CD4-positive, alpha-beta T cell treated with Interleukin-21 for 1 hour (primary cell): ENCODE data around the gene MPDU1.
"Not testable (repeated sequence)": the region's sequence is repeated elsewhere in the genome, so short reads cannot be mapped to it uniquely, and the experiment has no call there.

Source experiments
- DNase-seq: peaks from one replicate; pipeline ENCODE4 v3.0.0-alpha.2; 2020

MPDU1 gene

GRCh38 chr17:7582396-7583252 is 1.0 kb upstream of the MPDU1 start:
- no peak for DNase-seq

- no peak for DNase-seq
Observed at GRCh38 chr17:7586673-7587419, 3.2 kb downstream of the MPDU1 start.

DNA sequence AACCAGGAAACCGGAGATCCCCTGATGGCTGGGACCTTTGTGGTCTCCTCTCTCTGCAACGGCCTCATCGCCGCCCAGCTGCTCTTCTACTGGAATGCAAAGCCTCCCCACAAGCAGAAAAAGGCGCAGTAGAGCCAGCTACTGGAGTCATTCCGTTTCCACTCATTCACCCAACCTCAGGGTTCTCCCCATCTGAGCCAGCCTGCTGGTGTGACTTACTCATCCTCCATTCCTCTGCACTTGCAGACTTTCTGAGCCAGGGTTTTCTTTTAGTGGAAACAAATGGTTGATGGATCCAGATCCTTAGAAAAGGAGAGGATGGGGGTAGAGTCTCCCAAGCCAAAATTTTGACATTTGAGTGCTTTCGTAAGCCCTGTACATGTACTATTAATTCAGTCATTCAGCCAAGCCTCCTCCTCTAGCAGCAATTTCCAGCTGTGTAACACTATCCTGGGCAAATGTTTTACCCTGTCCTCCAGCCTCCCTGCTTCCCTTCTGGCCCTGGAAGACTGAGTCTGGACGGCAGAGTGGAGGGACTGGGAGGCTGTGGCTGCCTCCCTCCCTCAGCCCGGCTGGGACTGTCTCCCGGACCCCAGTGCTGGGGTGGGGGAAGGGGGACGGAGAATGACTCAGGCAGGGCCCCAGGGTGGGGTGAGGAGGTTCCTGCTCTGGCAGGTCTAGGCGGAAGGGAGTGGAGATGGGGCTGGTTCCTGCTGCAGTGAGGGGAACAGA is 3.9 kb downstream of the MPDU1 start:
- DNase-seq, result no peak

DNA sequence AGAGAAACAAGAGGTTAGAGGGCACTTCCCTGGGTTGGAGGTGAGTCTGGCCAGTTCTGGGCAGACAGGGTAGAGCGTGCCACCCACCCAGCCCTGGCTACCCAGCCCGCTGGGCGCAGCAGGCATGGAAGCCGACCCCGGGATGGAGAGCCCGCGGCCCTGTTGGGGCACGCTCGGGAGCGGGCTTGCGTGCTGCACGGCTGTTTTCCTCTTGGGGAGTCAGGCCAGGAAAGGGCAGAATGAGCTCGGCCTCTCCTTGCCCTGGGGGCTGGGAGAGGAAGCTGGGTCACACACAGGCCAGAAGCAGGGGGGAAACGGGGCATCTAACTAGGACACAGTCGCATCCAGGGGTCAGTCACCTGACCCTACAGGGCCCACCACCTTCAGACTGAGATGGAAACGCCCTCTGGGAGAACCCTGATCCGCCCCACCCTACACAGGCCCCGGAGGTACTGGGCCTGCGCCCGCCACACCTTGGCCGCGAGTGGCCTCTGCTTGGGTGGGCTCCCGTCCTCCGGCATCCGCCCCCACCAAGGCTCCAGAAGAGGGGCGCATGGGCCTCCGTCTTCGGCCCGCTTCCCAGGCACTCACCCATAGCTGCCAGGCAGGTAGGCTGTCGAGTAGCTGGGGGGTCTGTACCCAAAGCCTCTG is 5.0 kb downstream of the MPDU1 start:
- no peak for DNase-seq

- DNase-seq, result peak; percentile 71
Observed at GRCh38 chr17:7589204-7589868, 5.7 kb downstream of the MPDU1 start.

GRCh38 chr17:7589891-7590691 is 6.4 kb downstream of the MPDU1 start, which contains the start of gene SOX15:
TSS of gene SOX15 (minus strand) at chr17:7590094. CDS start at chr17:7589676, 418 bp downstream.
- no peak for DNase-seq

DNA sequence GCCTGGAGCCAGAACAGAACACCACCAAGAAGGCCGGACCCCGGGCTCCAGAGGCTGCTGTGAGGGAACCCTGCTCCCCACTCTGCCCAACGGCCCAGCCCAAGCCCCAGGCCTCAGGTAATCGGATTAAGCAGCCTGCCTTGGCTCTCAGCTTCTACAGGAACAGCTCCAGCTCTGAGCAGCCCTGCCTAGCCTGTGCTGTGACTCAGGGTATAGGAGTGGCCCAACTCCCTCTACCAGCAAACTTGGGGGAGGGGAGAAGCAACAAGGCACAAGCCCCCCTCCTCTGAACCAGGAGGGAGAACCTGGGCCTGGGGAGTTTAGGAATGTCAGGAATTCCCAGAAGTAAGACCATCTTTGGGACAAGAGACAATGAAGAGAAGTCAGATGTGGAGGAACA is 7.1 kb downstream of the MPDU1 start:
- DNase-seq, result no peak

DNA sequence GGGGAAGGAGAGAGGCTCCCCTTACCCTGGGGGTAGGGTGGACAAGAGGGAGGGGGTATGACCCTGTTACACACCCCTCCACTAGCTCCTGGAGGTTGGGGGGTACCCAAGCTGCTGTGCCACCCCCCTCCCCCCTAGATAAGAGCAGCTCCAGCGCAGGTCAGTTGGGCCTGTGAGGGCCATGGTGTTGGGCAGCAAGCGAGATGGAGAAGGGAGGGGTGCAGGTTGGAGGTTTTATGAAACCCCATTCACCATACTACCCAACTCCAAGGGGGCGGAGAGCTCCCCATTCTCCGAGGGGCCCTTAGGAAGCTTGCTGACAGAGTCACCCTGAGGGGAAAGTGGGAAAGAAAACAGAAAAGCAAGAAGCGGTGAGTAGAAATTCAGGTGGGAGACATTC is 7.9 kb downstream of the MPDU1 start:
- no peak for DNase-seq

DNA sequence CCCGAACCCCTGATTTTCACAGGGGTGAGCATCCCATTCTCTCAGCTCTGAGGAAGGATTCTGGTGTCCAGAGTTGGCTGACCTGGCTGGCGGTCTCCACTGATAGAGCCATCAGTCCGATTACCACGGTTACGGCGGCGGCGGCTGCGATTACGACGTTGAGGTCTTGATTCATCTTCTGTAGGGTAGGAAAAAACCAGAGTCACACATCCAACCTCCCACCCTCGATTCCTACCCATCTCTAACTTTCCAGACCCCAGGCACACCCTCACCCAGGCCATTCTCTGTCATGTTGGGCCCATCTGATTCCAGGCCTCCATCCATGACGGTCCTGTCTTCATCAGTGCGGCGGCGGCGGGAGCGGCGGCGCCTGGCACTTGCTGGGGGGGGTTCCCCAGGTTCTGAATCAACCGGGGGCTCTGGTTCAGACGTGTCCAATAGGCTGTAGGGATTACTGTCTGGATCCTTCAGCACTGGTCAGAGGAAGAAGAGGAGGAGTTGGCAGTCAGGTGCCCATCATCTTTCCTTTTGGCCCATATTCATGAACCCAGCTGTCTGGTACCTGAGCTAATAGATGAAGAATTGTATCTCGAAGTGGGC is 8.9 kb downstream of the MPDU1 start:
- no peak for DNase-seq

- no peak for DNase-seq
Observed at GRCh38 chr17:7593296-7593695, 9.6 kb downstream of the MPDU1 start.

GRCh38 chr17:7597561-7597960 is 13.9 kb downstream of the MPDU1 start:
- DNase-seq, result not testable (repeated sequence)

GRCh38 chr17:7606280-7606679 is 22.6 kb downstream of the MPDU1 start:
- DNase-seq, result no peak

GRCh38 chr17:7610641-7611040 is 27.0 kb downstream of the MPDU1 start:
- no peak for DNase-seq

DNA sequence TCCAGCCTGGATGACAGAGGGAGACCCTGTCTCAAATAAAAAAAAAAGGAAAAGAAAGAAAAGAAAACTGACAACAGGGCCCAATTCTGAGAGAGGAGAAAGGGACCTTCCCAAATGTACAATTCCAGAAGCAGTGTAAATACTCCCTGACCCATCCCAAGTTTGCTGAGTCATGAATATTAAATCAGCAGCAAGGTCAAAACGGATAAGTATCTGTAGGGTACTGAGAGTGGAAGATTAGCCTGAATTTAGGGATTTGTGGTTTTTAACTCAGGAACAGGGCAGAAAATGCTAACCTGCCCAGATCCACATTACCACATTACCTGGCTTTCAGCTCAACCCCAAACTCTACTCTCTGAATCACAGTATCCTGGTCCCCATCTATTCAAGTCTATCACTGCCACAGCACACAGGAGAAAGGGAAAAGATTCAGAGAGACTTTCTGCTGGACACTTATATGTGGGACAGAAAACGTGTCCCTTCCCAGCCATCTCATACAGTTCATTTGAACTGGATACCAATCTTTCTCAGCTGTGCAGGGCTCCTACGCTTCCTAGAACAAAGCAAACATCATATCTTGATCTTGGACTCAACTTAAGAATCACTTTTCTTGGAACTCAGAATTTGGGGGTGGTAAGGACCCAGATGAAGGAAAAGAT is 28.1 kb downstream of the MPDU1 start:
- no peak for DNase-seq

GRCh38 chr17:7612294-7612640 is 28.6 kb downstream of the MPDU1 start:
- DNase-seq, result no peak

- DNase-seq, result no peak
Observed at GRCh38 chr17:7613769-7614424, 30.2 kb downstream of the MPDU1 start.

- DNase-seq, result peak; percentile 100
Observed at GRCh38 chr17:7614425-7615264, 31.0 kb downstream of the MPDU1 start, which contains the start of gene FXR2. TSS of gene FXR2 (minus strand) at chr17:7614897. CDS start at chr17:7614532, 365 bp downstream.

- no peak for DNase-seq
Observed at GRCh38 chr17:7615265-7615747, 31.7 kb downstream of the MPDU1 start.

DNA sequence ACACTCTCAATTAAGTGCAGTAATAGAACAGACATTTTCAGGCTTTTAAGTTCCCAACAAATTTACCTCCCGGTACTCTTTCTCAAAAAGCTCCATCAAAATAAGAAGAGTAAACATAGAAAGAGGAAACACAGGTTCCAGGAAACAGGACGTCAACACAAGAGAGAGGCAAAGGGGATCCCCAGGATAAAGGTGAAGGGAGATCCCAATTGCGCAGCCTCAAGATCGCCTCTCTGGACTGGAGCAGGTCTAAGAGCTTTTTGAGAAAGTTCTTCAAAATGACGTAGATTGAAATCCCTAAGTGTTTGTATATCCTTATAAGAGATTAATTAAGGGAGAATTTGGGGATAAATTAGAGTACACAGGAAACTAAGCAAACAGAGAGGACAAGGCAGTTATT is 35.0 kb downstream of the MPDU1 start:
- no peak for DNase-seq
